ENCODE measurements around the gene TMEM186.
A peak's percentile ranks its signal among the peaks of the same experiment; 100 is the strongest.
"Not testable (repeated sequence)": the region's sequence is repeated elsewhere in the genome, so short reads cannot be mapped to it uniquely, and the experiment has no call there.

The TMEM186 gene

DNA sequence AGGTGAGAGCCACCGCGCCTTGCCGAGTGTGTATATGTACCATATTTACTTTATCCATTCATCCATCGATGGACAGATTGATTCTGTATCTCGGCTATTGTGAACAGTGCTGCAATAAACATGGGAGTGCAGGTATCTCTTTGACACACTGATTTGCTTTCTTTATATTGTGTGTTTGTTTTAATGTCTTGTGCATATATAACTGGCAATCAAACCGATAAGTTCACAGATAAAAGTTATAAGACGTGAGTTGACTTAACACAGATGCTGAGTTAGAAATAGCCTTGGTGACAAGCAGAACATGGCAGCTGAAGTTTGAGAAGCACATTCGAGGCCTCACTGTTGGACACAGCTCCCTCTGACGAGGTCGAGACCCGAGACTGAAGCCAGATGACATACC, 23.2 kb downstream of the TMEM186 start:
- no peak for DNase-seq (ENCODE audit: low spot score)

DNA sequence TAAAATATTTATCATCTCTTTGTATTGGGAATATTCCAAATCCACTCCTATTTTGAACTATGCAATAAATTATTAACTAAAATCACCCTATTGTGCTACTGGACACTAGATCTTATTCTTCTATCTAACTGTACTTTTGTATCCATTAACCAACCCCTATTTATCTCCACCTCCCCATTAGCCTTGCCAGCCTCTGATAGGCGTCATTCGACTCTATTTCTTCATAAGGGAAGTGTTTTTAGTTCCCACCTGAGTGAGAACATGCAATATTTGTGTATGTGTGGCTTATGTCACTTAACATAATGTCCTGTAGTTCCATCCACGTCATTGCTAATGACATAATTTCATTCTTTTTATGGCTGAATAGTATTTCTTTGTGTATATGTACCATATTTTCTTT, 23.9 kb downstream of the TMEM186 start:
- DNase-seq (ENCODE audit: low spot score), result no peak

DNA sequence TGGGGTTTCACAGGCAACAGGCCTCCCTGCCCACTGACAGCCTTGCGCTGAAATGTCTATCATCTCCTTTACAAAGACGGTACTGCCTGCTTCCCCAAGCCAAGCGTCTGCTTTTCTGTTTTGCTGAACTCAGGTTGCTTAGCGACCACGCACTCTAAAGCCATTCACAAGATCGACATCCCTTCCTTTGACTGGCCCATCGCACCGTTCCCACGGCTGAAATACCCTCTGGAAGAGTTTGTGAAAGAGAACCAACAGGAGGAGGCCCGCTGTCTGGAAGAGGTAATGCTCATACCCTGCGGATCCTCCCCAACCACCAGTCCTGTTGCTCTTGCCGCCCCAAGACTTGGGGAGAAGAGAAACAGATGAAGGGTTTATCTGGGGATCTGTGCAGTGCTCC, 28.7 kb downstream of the TMEM186 start:
- DNase-seq (ENCODE audit: low spot score), result no peak

DNA sequence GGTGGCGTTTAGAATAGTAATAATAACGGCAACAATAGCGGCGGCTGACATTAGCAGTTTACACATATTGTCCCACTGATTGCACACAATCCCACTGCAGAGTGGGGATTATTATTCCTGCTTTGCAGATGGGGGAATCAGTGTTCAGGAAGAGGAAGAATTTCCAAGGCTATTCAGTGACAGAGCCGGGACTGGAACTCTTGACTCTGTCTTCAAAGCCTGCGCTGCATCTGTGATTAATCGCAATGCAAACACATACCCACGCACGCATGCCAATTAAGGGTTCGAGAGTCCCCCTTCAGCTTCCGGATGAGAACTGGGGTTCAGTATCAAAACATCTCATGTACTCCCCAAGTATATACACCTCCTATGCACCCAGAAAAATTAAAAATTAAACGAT, 29.2 kb downstream of the TMEM186 start:
- no peak for DNase-seq (ENCODE audit: low spot score)

DNA sequence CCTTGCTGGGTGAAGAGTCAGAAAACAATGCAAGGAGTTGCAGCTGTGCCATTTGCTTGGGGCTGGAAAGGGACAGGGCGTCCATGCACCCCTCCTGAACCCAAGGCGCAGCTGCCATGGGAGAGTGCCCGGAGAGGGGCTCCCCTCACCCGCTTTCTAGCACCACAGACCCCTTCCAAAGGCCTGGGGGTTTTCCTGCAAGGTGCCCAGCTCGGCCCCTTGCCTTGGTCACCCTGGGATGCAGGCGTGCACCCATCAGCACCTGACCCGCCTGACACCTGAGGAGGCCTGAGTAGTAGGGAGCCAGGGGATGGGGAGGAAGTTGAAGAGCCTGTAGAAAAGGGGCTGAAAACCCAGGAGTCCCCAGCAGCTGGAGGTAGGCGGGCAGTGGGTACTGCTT, 30.3 kb downstream of the TMEM186 start:
- DNase-seq (ENCODE audit: low spot score), result no peak

DNA sequence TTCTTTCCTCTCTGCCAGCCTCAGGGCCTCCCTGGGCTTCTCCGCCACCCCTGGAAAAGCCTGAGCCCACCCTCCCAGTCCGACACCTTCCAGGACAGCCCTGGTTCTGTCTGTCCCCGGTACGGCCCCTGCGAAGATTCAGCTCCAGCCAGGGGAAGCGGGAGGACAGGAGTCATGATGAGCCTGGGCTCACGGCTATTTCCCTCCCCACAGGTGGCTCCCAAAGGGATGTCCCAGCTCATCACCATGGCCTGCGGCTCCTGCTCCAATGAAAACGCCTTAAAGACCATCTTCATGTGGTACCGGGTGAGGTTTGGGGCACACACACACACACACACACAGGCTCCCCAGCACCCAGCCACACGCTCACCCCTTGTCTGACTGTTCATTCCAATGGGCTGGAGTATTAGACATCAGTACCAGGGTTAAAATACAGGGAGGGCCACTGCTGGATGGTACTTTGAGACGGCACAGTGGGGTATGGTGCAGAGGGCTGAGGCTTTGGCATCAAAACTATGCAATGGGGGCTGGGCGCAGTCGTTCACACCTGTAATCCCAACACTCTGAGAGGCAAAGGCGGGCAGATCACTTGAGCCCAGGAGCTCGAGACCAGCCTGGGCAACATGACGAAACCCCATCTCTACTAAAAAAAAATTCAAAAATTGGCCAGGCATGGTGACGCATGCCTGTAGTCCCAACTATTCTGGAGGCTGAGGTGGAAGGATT, 32.8 kb downstream of the TMEM186 start:
- DNase-seq (ENCODE audit: low spot score), result no peak

DNA sequence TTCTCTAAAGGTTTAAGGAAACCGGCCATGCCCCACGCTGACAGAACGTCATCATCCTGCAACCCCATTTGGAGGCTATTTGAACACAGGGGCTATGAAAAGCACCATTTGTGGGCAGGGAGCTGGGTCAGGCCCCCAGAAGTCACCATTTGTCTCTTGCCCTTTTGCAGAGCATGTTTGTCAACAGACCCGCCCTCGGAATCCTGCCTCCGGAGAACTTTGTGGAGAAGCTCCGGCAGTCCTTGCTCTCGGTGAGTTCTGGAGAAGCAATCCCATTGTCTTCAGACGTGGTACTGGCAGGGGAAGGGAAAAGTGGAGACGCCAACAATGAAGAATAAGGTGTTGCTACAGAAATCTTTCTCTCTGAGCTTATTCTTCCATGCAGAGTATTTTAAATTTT, 33.5 kb downstream of the TMEM186 start:
- no peak for DNase-seq (ENCODE audit: low spot score)

DNA sequence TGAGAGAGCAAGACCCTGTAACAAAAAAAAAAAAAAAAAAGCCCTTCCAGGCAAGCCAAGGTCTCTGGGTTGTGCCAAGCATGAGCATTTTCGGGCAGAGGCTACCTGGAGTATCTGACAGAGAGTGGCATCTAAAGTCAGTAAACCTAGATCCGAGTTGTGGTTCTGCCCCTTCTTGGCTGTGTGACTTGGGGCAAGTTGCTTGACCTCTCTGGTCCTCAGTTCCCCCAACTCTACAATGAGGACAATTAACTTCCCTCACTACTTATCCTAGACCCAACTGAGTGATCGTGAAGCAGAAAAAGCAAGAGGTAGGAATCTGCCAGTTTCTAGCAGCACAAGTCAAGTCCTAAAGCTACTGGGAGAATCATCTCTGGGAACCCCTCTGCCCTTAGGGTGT, 34.4 kb downstream of the TMEM186 start:
- no peak for DNase-seq (ENCODE audit: low spot score)

DNA sequence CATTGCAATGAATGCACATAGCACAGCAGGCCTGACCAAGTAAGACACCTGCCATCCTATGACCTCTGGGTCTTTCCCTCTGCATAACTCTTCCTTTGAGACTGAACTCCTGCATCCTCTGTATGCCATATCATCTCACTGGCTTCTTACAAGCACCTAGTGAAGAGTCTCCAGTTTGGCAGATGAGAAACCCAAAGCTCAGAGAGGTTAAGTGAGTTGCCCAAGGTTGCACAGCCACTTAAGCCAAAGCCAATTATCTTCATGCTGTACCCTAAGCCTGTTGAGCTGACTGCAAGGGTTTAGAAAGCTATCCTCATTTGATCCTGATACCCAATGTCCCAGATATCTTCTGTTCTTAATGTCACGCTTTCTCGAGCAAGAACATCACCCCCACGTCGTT, 35.2 kb downstream of the TMEM186 start:
- no peak for DNase-seq (ENCODE audit: low spot score)

DNA sequence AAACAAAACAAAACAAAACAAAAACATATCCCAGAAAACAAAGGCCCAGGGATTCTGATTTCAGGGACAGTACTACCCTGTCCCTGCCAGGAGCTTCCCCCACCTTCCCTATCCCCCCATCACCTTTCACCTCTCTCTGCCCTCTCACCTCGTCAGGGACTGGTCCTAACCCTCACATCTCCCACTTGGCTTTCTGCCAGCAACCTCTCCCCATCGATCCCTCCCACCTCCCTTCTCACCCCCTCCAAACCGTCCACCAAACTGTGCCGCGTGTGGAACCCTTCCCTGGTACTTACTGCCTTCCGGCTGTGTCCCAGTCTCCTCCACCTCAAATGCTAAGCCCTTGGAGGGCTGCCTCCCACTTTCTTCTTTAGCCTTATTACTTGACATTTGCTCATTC, 36.4 kb downstream of the TMEM186 start:
- no peak for DNase-seq (ENCODE audit: low spot score)

DNA sequence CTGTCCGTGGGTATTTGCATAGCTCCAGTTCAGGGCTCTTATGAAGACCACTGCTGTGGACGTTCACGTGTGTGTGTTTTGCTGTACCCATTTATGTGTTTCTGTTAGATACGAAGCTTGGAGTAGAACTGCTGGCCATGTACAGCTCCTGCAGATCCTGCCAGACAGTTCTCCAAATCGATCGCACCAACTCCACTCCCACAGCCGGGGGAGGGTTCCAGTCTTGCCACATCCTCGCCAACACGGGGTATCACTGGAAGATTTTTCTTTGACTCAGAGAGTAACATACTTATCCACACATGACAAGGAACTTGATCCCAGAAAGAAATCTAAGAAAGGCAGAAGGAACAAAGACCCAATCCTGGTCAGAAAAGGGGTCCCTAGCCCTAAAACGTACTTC, 37.4 kb downstream of the TMEM186 start:
- DNase-seq (ENCODE audit: low spot score), result no peak

DNA sequence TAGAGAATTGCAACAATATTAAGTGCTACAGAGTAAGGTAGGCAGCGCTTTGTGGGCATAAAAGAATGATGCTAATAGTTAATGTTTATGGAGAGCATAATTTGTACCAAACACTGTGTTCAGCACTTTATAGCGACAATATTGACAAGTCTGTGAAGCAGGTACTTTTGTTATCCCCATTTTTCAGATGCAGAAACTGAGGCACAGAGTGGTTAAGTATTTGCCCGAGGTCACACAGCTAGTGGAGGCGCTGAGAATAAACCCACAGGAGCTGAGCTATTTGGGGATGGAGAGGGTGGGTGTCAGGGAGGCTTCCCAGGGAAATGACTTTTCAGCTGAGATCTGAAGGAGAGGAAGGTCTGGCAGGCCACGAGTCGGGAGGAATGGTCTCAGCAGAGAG, 39.4 kb downstream of the TMEM186 start:
- DNase-seq (ENCODE audit: low spot score), result no peak

DNA sequence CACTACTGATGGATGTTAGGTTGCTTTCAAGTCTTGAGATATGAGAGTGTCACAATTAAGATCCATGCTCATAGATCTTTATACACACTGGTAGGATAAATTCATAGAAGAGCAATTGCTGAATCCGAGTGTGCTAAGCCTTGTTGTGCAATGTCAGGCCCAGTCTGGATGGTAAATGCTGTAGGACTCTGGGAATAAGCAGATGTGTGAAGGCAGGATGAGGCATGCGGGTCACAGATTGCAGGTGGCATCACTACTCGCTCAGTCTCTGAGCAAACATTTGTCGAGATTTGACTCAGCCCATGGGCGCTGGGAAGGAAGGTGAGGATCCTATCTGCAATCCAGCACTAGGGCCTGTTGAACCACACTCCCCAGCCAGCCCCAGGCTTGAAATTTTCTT, 40.7 kb downstream of the TMEM186 start:
- DNase-seq (ENCODE audit: low spot score), result no peak

DNA sequence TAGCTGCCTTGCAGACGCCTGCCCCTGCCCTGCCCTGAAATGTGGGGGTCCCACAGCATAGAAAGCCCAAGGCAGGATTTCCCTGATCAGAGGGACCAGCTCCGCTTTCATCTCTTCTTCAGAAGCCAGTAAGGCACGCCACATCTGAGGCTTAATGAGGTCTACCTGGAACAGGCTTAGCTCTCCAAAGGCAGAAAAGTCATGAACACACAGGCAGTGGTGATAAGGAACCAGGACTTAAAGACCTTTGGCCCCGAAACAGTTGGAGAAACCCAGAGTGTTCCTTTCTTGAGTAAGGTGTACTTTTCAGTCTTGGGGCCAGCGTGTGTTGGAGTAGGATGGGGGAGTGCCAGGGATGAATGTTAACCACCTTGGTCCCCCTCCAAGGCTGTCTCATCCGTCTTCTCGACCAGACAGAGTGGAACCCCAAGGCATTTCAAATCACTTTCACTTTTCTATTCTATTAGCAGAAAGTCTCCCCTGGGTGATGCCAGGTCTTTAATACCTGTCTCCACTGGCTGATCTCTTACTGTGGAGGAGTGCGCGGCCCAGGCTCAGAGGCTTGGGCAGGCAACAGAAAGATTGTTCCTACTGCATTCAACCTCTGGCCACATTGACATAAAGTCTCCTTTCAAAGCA, 43.9 kb downstream of the TMEM186 start:
- DNase-seq (ENCODE audit: low spot score), result no peak

DNA sequence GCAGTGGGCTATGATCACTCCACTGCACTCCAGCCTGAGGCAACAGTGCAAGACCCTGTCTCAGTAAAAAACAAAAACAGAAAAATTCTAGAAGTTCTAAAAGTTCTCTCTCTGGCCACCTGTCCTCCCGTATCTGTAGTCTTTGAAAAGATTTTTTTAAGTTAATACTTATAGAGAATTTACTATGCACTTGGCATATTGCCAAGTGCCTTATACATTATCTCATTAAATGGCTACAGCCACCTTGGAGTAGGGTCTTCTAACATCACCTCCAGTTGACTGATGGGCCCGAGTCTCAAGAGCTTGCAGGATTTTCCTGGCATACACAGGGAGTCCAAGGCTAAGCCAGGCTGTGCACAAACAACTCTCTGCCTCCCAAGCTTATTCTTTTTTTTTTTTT, 44.7 kb downstream of the TMEM186 start:
- no peak for DNase-seq (ENCODE audit: low spot score)

DNA sequence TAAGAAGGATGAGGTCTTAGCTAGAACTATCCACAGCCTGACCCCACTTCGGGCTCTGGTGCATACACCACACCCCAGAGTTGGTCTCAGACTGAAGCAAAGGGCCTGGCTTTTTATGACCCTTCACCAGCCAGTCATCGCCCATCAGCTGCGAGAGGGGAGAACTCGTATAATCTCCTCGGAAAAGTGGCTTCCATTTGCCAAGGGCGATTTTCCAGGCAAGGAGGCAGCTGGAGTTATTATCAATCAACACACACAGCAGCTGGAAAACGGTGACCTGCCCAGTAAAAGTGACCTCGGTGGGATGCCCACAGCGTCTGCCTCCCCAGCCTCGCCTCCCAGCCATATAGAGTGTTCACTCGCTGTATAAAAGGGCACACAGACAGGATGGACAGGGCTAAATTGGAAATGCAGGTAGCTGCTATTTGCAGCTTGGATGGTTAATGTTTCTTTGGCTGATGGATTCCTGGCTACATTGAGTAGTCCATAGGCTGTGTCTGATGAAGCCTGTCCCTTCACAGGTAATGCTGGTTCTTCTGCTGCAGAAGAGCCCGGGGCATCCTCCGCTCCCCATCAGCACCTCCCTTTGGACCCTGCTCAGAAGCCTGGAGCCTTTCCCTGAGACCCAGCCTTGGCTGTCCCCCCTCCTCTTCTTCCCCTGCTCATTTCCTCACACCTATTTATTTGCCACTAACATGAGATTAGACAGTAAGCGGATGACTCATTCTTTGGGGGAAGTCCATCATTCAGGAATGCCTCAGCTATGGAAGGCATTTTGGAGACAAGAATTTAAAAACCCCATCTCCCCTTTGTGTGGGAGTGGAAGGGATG, 45.7 kb downstream of the TMEM186 start:
- peak; percentile 31 for DNase-seq (ENCODE audit: low spot score)

DNA sequence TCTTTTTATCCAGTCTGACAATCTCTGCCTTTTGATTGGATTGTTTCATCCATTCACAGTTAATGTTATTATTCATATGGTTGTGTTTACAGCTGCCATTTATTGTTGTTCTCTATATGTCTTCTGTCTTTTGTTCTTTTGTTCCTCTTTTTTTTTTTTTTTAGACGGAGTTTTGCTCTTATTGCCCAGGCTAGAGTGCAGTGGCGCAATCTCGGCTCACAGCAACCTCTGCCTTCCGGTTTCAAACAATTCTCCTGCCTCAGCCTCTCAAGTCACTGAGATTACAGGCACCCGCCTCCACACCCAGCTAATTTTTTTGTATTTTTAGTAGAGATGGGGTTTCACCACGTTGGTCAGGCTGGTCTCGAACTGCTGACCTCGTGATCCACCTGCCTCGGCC, 48.5 kb downstream of the TMEM186 start:
- DNase-seq (ENCODE audit: low spot score), result not testable (repeated sequence)
